ENCODE data around the gene SCEL. TPM values are rescaled to one million over a fixed set of nuclear protein-coding genes. Genes with fewer than 3 reads are reported as not detected.
A peak's percentile ranks its signal among the peaks of the same experiment; 100 is the strongest.

SCEL gene
- total and polyA plus RNA-seq, 5 donors = 0.05 TPM; not detected in 4

GRCh38 chr13:77536358-77536757 is 852 bp downstream of the SCEL start:
- intact Hi-C loops (cut with DNase I) = no loop called here
- H3K9me3 ChIP-seq (ENCODE audit: control insufficient read depth, low read length) = no peaks in the 10 kb centered on the region
- ATAC-seq (no peak), DNase-seq (no peak)
- H3K27me3 ChIP-seq (ENCODE audit: control insufficient read depth, insufficient read depth) = no peaks in the 10 kb centered on the region
- no peak overlapping the region for H3K27ac ChIP-seq (ENCODE audit: low read length)
- no peaks in the 10 kb centered on the region for H3K4me1 ChIP-seq (ENCODE audit: control insufficient read depth, insufficient read depth, low read length)
- H3K4me3 ChIP-seq (ENCODE audit: low read length) = no peak overlapping the region

- H3K4me3 ChIP-seq (ENCODE audit: low read length) = no peak overlapping the region
- 86% methylated on average over 7 of the region's 7 CpGs for WGBS
- H3K27ac ChIP-seq (ENCODE audit: low read length) = no peak overlapping the region
- no peaks in the 10 kb centered on the region for H3K9me3 ChIP-seq (ENCODE audit: control insufficient read depth, low read length)
- H3K27me3 ChIP-seq (ENCODE audit: control insufficient read depth, insufficient read depth) = no peaks in the 10 kb centered on the region
- H3K4me1 ChIP-seq (ENCODE audit: control insufficient read depth, insufficient read depth, low read length) = no peaks in the 10 kb centered on the region
- intact Hi-C loops (cut with DNase I) = no loop called here
- no peak for ATAC-seq
- no peak for DNase-seq
Measured at GRCh38 chr13:77537289-77537919, 1.9 kb downstream of the SCEL start.

- Histone ChIP-seq H3K27ac (ENCODE audit: low read length) (no peak overlapping the region), H3K9me3 (ENCODE audit: control insufficient read depth, low read length) (no peaks in the 10 kb centered on the region), H3K27me3 (ENCODE audit: control insufficient read depth, insufficient read depth) (no peaks in the 10 kb centered on the region), H3K4me3 (ENCODE audit: low read length) (no peak overlapping the region), H3K4me1 (ENCODE audit: control insufficient read depth, insufficient read depth, low read length) (peaks cover 4% of the 10 kb centered on the region)
- WGBS = 84% methylated on average over 8 of the region's 8 CpGs
- DNase-seq (no peak), ATAC-seq (no peak)
- intact Hi-C loops (cut with DNase I) = no loop called here
Measured at GRCh38 chr13:77543711-77544110, 8.2 kb downstream of the SCEL start.

GRCh38 chr13:77544355-77544754 is 8.8 kb downstream of the SCEL start:
- intact Hi-C loops (cut with DNase I) = no loop called here
- H3K4me3 ChIP-seq (ENCODE audit: low read length) = no peak overlapping the region
- DNase-seq = peak; percentile 78 to 90 (median 89)
- H3K9me3 ChIP-seq (ENCODE audit: control insufficient read depth, low read length) = no peaks in the 10 kb centered on the region
- H3K4me1 ChIP-seq (ENCODE audit: control insufficient read depth, insufficient read depth, low read length) = peaks cover 4% of the 10 kb centered on the region
- H3K27ac ChIP-seq (ENCODE audit: low read length) = no peak overlapping the region
- WGBS = 11% methylated on average over 1 of the region's 1 CpG
- ATAC-seq = peak; percentile 97 to 98
- H3K27me3 ChIP-seq (ENCODE audit: control insufficient read depth, insufficient read depth) = no peaks in the 10 kb centered on the region

GRCh38 chr13:77544758-77545338 is 9.3 kb downstream of the SCEL start:
- DNase-seq (no peak), ATAC-seq (no peak)
- Histone ChIP-seq H3K27ac (ENCODE audit: low read length) (no peak overlapping the region), H3K4me3 (ENCODE audit: low read length) (no peak overlapping the region), H3K4me1 (ENCODE audit: control insufficient read depth, insufficient read depth, low read length) (peaks cover 4% of the 10 kb centered on the region), H3K9me3 (ENCODE audit: control insufficient read depth, low read length) (no peaks in the 10 kb centered on the region), H3K27me3 (ENCODE audit: control insufficient read depth, insufficient read depth) (no peaks in the 10 kb centered on the region)
- intact Hi-C loops (cut with DNase I) = no loop called here
- 39% methylated on average over 4 of the region's 4 CpGs for WGBS

GRCh38 chr13:77545626-77546412 is 10.3 kb downstream of the SCEL start:
- peak in 1 of 2 donors; percentile 49 for ATAC-seq
- Histone ChIP-seq H3K27ac (ENCODE audit: low read length) (no peak overlapping the region), H3K4me3 (ENCODE audit: low read length) (no peak overlapping the region), H3K27me3 (ENCODE audit: control insufficient read depth, insufficient read depth) (no peaks in the 10 kb centered on the region), H3K9me3 (ENCODE audit: control insufficient read depth, low read length) (no peaks in the 10 kb centered on the region), H3K4me1 (ENCODE audit: control insufficient read depth, insufficient read depth, low read length) (peaks cover 4% of the 10 kb centered on the region)
- DNase-seq = peak in 2 of 3 donors; percentile 46 to 67
- intact Hi-C loops (cut with DNase I) = no loop called here
- WGBS = 20% methylated on average over 3 of the region's 3 CpGs

- Histone ChIP-seq H3K27me3 (ENCODE audit: control insufficient read depth, insufficient read depth) (no peaks in the 10 kb centered on the region), H3K4me1 (ENCODE audit: control insufficient read depth, insufficient read depth, low read length) (peaks cover 4% of the 10 kb centered on the region), H3K9me3 (ENCODE audit: control insufficient read depth, low read length) (no peaks in the 10 kb centered on the region), H3K27ac (ENCODE audit: low read length) (no peak overlapping the region), H3K4me3 (ENCODE audit: low read length) (no peak overlapping the region)
- intact Hi-C loops (cut with DNase I) = no loop called here
- no peak for DNase-seq
- WGBS = 88% methylated on average over 1 of the region's 1 CpG
- ATAC-seq = no peak
Measured at GRCh38 chr13:77548095-77548494, 12.6 kb downstream of the SCEL start.

GRCh38 chr13:77548594-77548993 is 13.1 kb downstream of the SCEL start:
- intact Hi-C loops (cut with DNase I) = no loop called here
- Histone ChIP-seq H3K27ac (ENCODE audit: low read length) (no peak overlapping the region), H3K4me1 (ENCODE audit: control insufficient read depth, insufficient read depth, low read length) (peaks cover 4% of the 10 kb centered on the region), H3K9me3 (ENCODE audit: control insufficient read depth, low read length) (no peaks in the 10 kb centered on the region), H3K27me3 (ENCODE audit: control insufficient read depth, insufficient read depth) (no peaks in the 10 kb centered on the region), H3K4me3 (ENCODE audit: low read length) (no peak overlapping the region)
- DNase-seq (no peak), ATAC-seq (no peak)
- 73% methylated on average over 3 of the region's 3 CpGs for WGBS

- no peaks in the 10 kb centered on the region for H3K4me1 ChIP-seq (ENCODE audit: control insufficient read depth, insufficient read depth, low read length)
- H3K9me3 ChIP-seq (ENCODE audit: control insufficient read depth, low read length) = no peaks in the 10 kb centered on the region
- H3K27me3 ChIP-seq (ENCODE audit: control insufficient read depth, insufficient read depth) = no peaks in the 10 kb centered on the region
- ATAC-seq (no peak), DNase-seq (no peak)
- intact Hi-C loops (cut with DNase I) = no loop called here
- no peak overlapping the region for H3K27ac ChIP-seq (ENCODE audit: low read length)
- 78% methylated on average over 5 of the region's 5 CpGs for WGBS
- no peak overlapping the region for H3K4me3 ChIP-seq (ENCODE audit: low read length)
Measured at GRCh38 chr13:77554069-77554468, 18.6 kb downstream of the SCEL start.

- Histone ChIP-seq H3K27ac (ENCODE audit: low read length) (no peak overlapping the region), H3K4me3 (ENCODE audit: low read length) (no peak overlapping the region), H3K27me3 (ENCODE audit: control insufficient read depth, insufficient read depth) (no peaks in the 10 kb centered on the region), H3K9me3 (ENCODE audit: control insufficient read depth, low read length) (no peaks in the 10 kb centered on the region), H3K4me1 (ENCODE audit: control insufficient read depth, insufficient read depth, low read length) (no peaks in the 10 kb centered on the region)
- DNase-seq = no peak
- ATAC-seq = peak in 1 of 2 donors; percentile 61
- intact Hi-C loops (cut with DNase I) = no loop called here
- WGBS = 55% methylated on average over 4 of the region's 4 CpGs
Measured at GRCh38 chr13:77555246-77555645, 19.7 kb downstream of the SCEL start.

GRCh38 chr13:77558016-77558415 is 22.5 kb downstream of the SCEL start:
- Histone ChIP-seq H3K27me3 (ENCODE audit: control insufficient read depth, insufficient read depth) (no peaks in the 10 kb centered on the region), H3K4me1 (ENCODE audit: control insufficient read depth, insufficient read depth, low read length) (no peaks in the 10 kb centered on the region), H3K4me3 (ENCODE audit: low read length) (no peak overlapping the region), H3K27ac (ENCODE audit: low read length) (no peak overlapping the region), H3K9me3 (ENCODE audit: control insufficient read depth, low read length) (no peaks in the 10 kb centered on the region)
- DNase-seq = no peak
- WGBS = 79% methylated on average over 3 of the region's 3 CpGs
- no peak for ATAC-seq
- intact Hi-C loops (cut with DNase I) = no loop called here

Measured in right cardiac atrium (tissue), 5 donors.